Motor neuron (in vitro differentiated cells): ENCODE results near the gene ADAT1. TPM values are rescaled to one million over a fixed set of nuclear protein-coding genes. Genes with fewer than 3 reads are reported as not detected.

Source experiments
- ATAC-seq, 8 experiments: fragments of 200-7000 bp; cut with Tn5 transposase; replicated peaks in 6 of 8; 2 replicates each; pipeline ENCODE4 v1.8.0; 2021; ENCODE audit warnings: mild to moderate bottlenecking in 8 of 8, moderate library complexity in 8 of 8
- H3K27ac ChIP-seq, 2 donors: fragments of 250-450 bp; sonication (Bioruptor Pico); 2 replicates each; pipeline ENCODE4 v1.9.0; 2021; ENCODE audit warnings: antibody characterized with exemption in 2 of 2, mild to moderate bottlenecking in 2 of 2, moderate library complexity in 1 of 2
- H3K4me1 ChIP-seq, 2 donors: fragments of 250-450 bp; sonication (Bioruptor Pico); replicated peaks in 1 of 2; 2 replicates each; pipeline ENCODE4 v1.6.1; 2021; ENCODE audit warnings: antibody characterized with exemption in 2 of 2, mild to moderate bottlenecking in 2 of 2, moderate library complexity in 1 of 2
- H3K4me3 ChIP-seq, 5 donors: fragments of 250-450 bp; sonication (Bioruptor Pico); 2 replicates each; pipeline ENCODE4 v1.9.0; 2021; ENCODE audit warnings: antibody characterized with exemption in 5 of 5, mild to moderate bottlenecking in 5 of 5, moderate library complexity in 4 of 5
- WGBS, 10 experiments: fragments of 450-650 bp; shearing (Covaris generic); methylation state at CpG; one replicate each; pipeline ENCODE4 v1.0.0; 2022; 5-methylcytosine and 5-hydroxymethylcytosine counted together
- in situ Hi-C, 9 experiments: fragments of 400-800 bp; cut with MboI; loops; one replicate each; pipeline ENCODE4 v1.15.0; 2021; ENCODE audit warnings: low sequenced_read_pairs in 9 of 9, low pct_unique_long_range_greater_than_20kb in 2 of 9; ENCODE audit not compliant: unreplicated experiment in 9 of 9
- total RNA-seq, 8 experiments: library from RNA; unstranded; fragments of 300-600 nt; gene quantifications; 2 replicates each; pipeline versions ENCODE4 v1.2.3 to v1.2.4, GENCODE V29; 2022

The ADAT1 gene
- total RNA-seq, 8 experiments from 2014 or later, result 34.0 to 67.2 (median 48.7) TPM

- Histone ChIP-seq H3K4me1 (peaks cover 17 to 27% of the 10 kb centered on the region in 2 donors), H3K4me3 (no peak overlapping the region), H3K27ac (no peak overlapping the region)
- ATAC-seq, result peak in 4 of 8 experiments; percentile 80 to 97 (median 90)
- in situ Hi-C loops, result no loop called here
- 0 to 93% (median 73%) methylated on average over 1 to 8 of the region's 8 CpGs for WGBS, 10 experiments
These were observed 31.9 kb downstream of the ADAT1 start for GRCh38 chr16:75590920-75591843.

- 0 to 100% (median 80%) methylated on average over 1 to 2 of the region's 3 CpGs; no CpG with 5 or more reads in 3 of the 10 experiments for WGBS, 10 experiments
- Histone ChIP-seq H3K4me1 (peaks cover 5 to 14% of the 10 kb centered on the region in 2 donors), H3K4me3 (no peak overlapping the region), H3K27ac (no peak overlapping the region)
- ATAC-seq, result no peak
- in situ Hi-C loops, result no loop called here
These were observed 33.8 kb downstream of the ADAT1 start for GRCh38 chr16:75589306-75589705.

GRCh38 chr16:75588716-75589115 lies 34.4 kb downstream of the ADAT1 start:
- no peak for ATAC-seq
- in situ Hi-C loops, result no loop called here

GRCh38 chr16:75584108-75584507 lies 39.0 kb downstream of the ADAT1 start:
- Histone ChIP-seq H3K27ac (no peak overlapping the region), H3K4me3 (no peak overlapping the region), H3K4me1 (peaks cover 0 to 5% of the 10 kb centered on the region in 2 donors)
- WGBS, 10 experiments, result 42 to 100% (median 88%) methylated on average over 1 to 3 of the region's 3 CpGs; no CpG with 5 or more reads in 2 of the 10 experiments
- no peak for ATAC-seq
- in situ Hi-C loops, result no loop called here

More at GRCh38 chr16:75588716-75589115, 34.4 kb downstream of the ADAT1 start:
- Histone ChIP-seq H3K27ac (no peak overlapping the region), H3K4me3 (no peak overlapping the region), H3K4me1 (peaks cover 0 to 8% of the 10 kb centered on the region in 2 donors)
- WGBS, 10 experiments, result 60 to 100% (median 82%) methylated on average over 1 to 2 of the region's 4 CpGs; no CpG with 5 or more reads in 4 of the 10 experiments

- no peak overlapping the region for H3K4me3 ChIP-seq
- no peak overlapping the region for H3K27ac ChIP-seq
- peak in 1 of 8 experiments; percentile 69 for ATAC-seq
- peaks cover 0 to 16% of the 10 kb centered on the region in 2 donors for H3K4me1 ChIP-seq
- 14 to 100% (median 80%) methylated on average over 1 to 7 of the region's 7 CpGs for WGBS, 10 experiments
- in situ Hi-C loops, result no loop called here
These were observed 43.7 kb downstream of the ADAT1 start for GRCh38 chr16:75579281-75579834.

- ATAC-seq, result no peak
- no peak overlapping the region for H3K27ac ChIP-seq
- 71 to 100% (median 98%) methylated on average over 1 to 2 of the region's 2 CpGs for WGBS, 10 experiments
- peaks cover 0 to 16% of the 10 kb centered on the region in 2 donors for H3K4me1 ChIP-seq
- H3K4me3 ChIP-seq, result no peak overlapping the region
- in situ Hi-C loops, result no loop called here
These were observed 44.4 kb downstream of the ADAT1 start for GRCh38 chr16:75578725-75579124.

GRCh38 chr16:75578212-75578611 lies 44.9 kb downstream of the ADAT1 start:
- no peak for ATAC-seq
- peaks cover 0 to 16% of the 10 kb centered on the region in 2 donors for H3K4me1 ChIP-seq
- no peak overlapping the region for H3K4me3 ChIP-seq
- in situ Hi-C loops, result no loop called here
- no peak overlapping the region for H3K27ac ChIP-seq
- 89 to 100% (median 97%) methylated on average over 3 to 6 of the region's 7 CpGs; no CpG with 5 or more reads in 4 of the 10 experiments for WGBS, 10 experiments

GRCh38 chr16:75576384-75576811 lies 46.7 kb downstream of the ADAT1 start:
- H3K27ac ChIP-seq, result peak overlapping the region in 1 of 2 donors; percentile 23
- WGBS, 10 experiments, result 33 to 100% (median 74%) methylated on average over 1 to 3 of the region's 3 CpGs; no CpG with 5 or more reads in 2 of the 10 experiments
- ATAC-seq, result peak in 1 of 8 experiments; percentile 17
- in situ Hi-C loops, result no loop called here
- peaks cover 0 to 16% of the 10 kb centered on the region in 2 donors for H3K4me1 ChIP-seq
- no peak overlapping the region for H3K4me3 ChIP-seq

GRCh38 chr16:75575958-75576357 lies 47.1 kb downstream of the ADAT1 start:
- in situ Hi-C loops, result no loop called here
- peak in 3 of 8 experiments; percentile 43 to 66 (median 47) for ATAC-seq
- H3K4me3 ChIP-seq, result no peak overlapping the region
- WGBS, 10 experiments, result 0 to 67% (median 47%) methylated on average over 1 to 3 of the region's 3 CpGs; no CpG with 5 or more reads in 1 of the 10 experiments
- H3K27ac ChIP-seq, result peak overlapping the region in 1 of 2 donors; percentile 23
- peaks cover 0 to 16% of the 10 kb centered on the region in 2 donors for H3K4me1 ChIP-seq

- in situ Hi-C loops, result no loop called here
- Histone ChIP-seq H3K4me3 (no peak overlapping the region), H3K4me1 (peaks cover 0 to 9% of the 10 kb centered on the region in 2 donors), H3K27ac (no peak overlapping the region)
- 69 to 92% (median 80%) methylated on average over 1 to 5 of the region's 5 CpGs; no CpG with 5 or more reads in 1 of the 10 experiments for WGBS, 10 experiments
- peak in 2 of 8 experiments; percentile 27 to 64 for ATAC-seq
These were observed 49.1 kb downstream of the ADAT1 start for GRCh38 chr16:75573955-75574354.

GRCh38 chr16:75572864-75573542 lies 50.1 kb downstream of the ADAT1 start:
- H3K4me1 ChIP-seq, result peaks cover 0 to 9% of the 10 kb centered on the region in 2 donors
- in situ Hi-C loops, result no loop called here
- no peak overlapping the region for H3K4me3 ChIP-seq
- 0 to 100% (median 67%) methylated on average over 1 to 2 of the region's 3 CpGs; no CpG with 5 or more reads in 3 of the 10 experiments for WGBS, 10 experiments
- peak in 2 of 8 experiments; percentile 50 to 53 for ATAC-seq
- no peak overlapping the region for H3K27ac ChIP-seq

- in situ Hi-C loops, result no loop called here
- no peak overlapping the region for H3K27ac ChIP-seq
- peaks cover 5 to 9% of the 10 kb centered on the region in 2 donors for H3K4me1 ChIP-seq
- H3K4me3 ChIP-seq, result no peak overlapping the region
- WGBS, 10 experiments, result 38 to 100% (median 85%) methylated on average over 2 to 5 of the region's 5 CpGs; no CpG with 5 or more reads in 2 of the 10 experiments
- ATAC-seq, result no peak
These were observed 52.5 kb downstream of the ADAT1 start for GRCh38 chr16:75570396-75571065.
